K562 (cell line): ENCODE data around the gene FBXW8. TPM values are rescaled to one million over a fixed set of nuclear protein-coding genes. Genes with fewer than 3 reads are reported as not detected.

ENCODE experiments used
- ATAC-seq: fragments of 200-7000 bp; cut with Tn5 transposase; 3 replicates; pipeline ENCODE4 v1.9.1; 2020; ENCODE audit warnings: moderate library complexity
- BruUV-seq: library from RNA; stranded (reverse); fragments of 400-500 nt; replicated peaks from 2 replicates; lab custom pipeline; 2021; lab: Mats Ljungman, UMichigan
- CTCF ChIA-PET: fragments of 300-600 bp; formaldehyde crosslinking; extraction: SDS; loops from one replicate; lab custom pipeline; 2021; ENCODE audit warnings: low intra/inter-chr PET ratio; lab: Yijun Ruan, JAX
- POLR2A ChIA-PET: fragments of 300-600, 350-650 bp; sonication (Branson Sonifier 250); formaldehyde crosslinking; extraction: SDS; loops from one replicate; lab custom pipeline; 2021; ENCODE audit warnings: antibody characterized with exemption, inconsistent platforms; lab: Yijun Ruan, JAX
- DNase-seq, 4 experiments: peaks; one replicate each; pipeline versions ENCODE4 v3.0.0 to v3.0.0-alpha.2; 2011 to 2018; ENCODE audit warnings: low spot score in 3 of 4, mixed read lengths in 3 of 4; ENCODE audit errors: extremely low read depth in 1 of 4
- FAIRE-seq: peaks from 2 replicates; lab custom pipeline; 2011; peaks lifted over from hg19 to GRCh38; lab: Jason Lieb, UNC
- H2AFZ ChIP-seq: 2 replicates; pipeline ENCODE4 v1.6.0; 2011; ENCODE audit warnings: low read depth, low read length, control low read depth, inconsistent platforms
- H3K27ac ChIP-seq: fragments of 200-600 bp; 3 replicates; pipeline ENCODE4 v1.8.0; 2011; ENCODE audit warnings: low read depth, mild to moderate bottlenecking, control low read depth, inconsistent platforms, low read length, moderate library complexity, mixed read lengths; ENCODE audit errors: extremely low read depth
- H3K27me3 ChIP-seq, 2 experiments: fragments of 300-600 bp in 1 of 2; 2 replicates in 1 of 2; 3 replicates in 1 of 2; pipeline versions ENCODE4 v1.6.0 to v1.8.0; 2011; ENCODE audit warnings: inconsistent platforms in 2 of 2, low read length in 2 of 2, mild to moderate bottlenecking in 1 of 2, mixed read lengths in 1 of 2, moderate library complexity in 1 of 2; ENCODE audit not compliant: control insufficient read depth in 2 of 2, insufficient read depth in 2 of 2
- H3K36me3 ChIP-seq: fragments of 300-600 bp; 3 replicates; pipeline ENCODE4 v1.8.0; 2011; ENCODE audit warnings: mild to moderate bottlenecking, low read length, inconsistent platforms; ENCODE audit not compliant: control insufficient read depth, insufficient read depth
- H3K4me1 ChIP-seq, 2 experiments: fragments of 200-600 bp in 1 of 2; replicated peaks in 1 of 2; 2 replicates in 1 of 2; 3 replicates in 1 of 2; pipeline versions ENCODE4 v1.5.1 to v1.8.0; 2011; ENCODE audit warnings: inconsistent platforms in 2 of 2, low read length in 2 of 2, mild to moderate bottlenecking in 1 of 2, mixed read lengths in 1 of 2, moderate library complexity in 1 of 2; ENCODE audit not compliant: control insufficient read depth in 2 of 2, insufficient read depth in 2 of 2
- H3K4me2 ChIP-seq: 2 replicates; pipeline ENCODE4 v1.6.1; 2011; ENCODE audit warnings: low read length, control low read depth, inconsistent platforms, mixed read lengths; ENCODE audit not compliant: insufficient read depth
- H3K4me3 ChIP-seq: fragments of 200-600 bp; sonication (generic), shearing (Covaris generic); 2 replicates; pipeline ENCODE4 v1.5.1; 2016; ENCODE audit warnings: control low read depth, inconsistent platforms
- H3K79me2 ChIP-seq: fragments of 200-600 bp; 3 replicates; pipeline ENCODE4 v1.8.0; 2011; ENCODE audit warnings: low read length, inconsistent platforms; ENCODE audit not compliant: control insufficient read depth, insufficient read depth
- H3K9ac ChIP-seq, 2 experiments: 2 replicates each; pipeline versions ENCODE4 v1.6.0 to v1.6.1; 2011; ENCODE audit warnings: low read depth in 2 of 2, low read length in 2 of 2, control low read depth in 1 of 2, inconsistent platforms in 1 of 2, mild to moderate bottlenecking in 1 of 2, mixed read lengths in 1 of 2; ENCODE audit not compliant: insufficient read depth in 1 of 2
- H3K9me1 ChIP-seq: one replicate; pipeline ENCODE4 v1.6.0; 2011; ENCODE audit warnings: inconsistent platforms, mild to moderate bottlenecking, low read length, moderate library complexity; ENCODE audit not compliant: control insufficient read depth, insufficient read depth
- H3K9me3 ChIP-seq: replicated peaks from 2 replicates; pipeline ENCODE4 v1.5.1; 2011; ENCODE audit warnings: low read depth, low read length, inconsistent platforms; ENCODE audit not compliant: control insufficient read depth, insufficient read depth
- H4K20me1 ChIP-seq: replicated peaks from 2 replicates; pipeline ENCODE4 v1.6.1; 2011; ENCODE audit warnings: low read length, inconsistent platforms, mixed read lengths; ENCODE audit not compliant: control insufficient read depth, insufficient read depth
- ARID2 ChIP-seq: fragments of 450-650 bp; IDR thresholded peaks from 2 replicates; pipeline ENCODE4 v1.6.1; 2017; ENCODE audit warnings: antibody characterized with exemption, mild to moderate bottlenecking
- DACH1 ChIP-seq: fragments of 450-650 bp; IDR thresholded peaks from 2 replicates; pipeline ENCODE4 v1.6.1; 2018; ENCODE audit not compliant: partially characterized antibody
- E2F6 ChIP-seq, 2 experiments: IDR thresholded peaks; 2 replicates each; pipeline ENCODE4 v1.6.1; 2011; ENCODE audit warnings: borderline replicate concordance in 1 of 2, control low read depth in 1 of 2, low read depth in 1 of 2, low read length in 1 of 2, mild to moderate bottlenecking in 1 of 2, mixed read lengths in 1 of 2, moderate library complexity in 1 of 2; ENCODE audit not compliant: insufficient read depth in 1 of 2, insufficient read length in 1 of 2, poor library complexity in 1 of 2, severe bottlenecking in 1 of 2; ENCODE audit errors: extremely low read depth in 1 of 2
- ESRRA ChIP-seq: fragments of 450-650 bp; IDR thresholded peaks from 2 replicates; pipeline ENCODE4 v1.6.1; 2014; ENCODE audit warnings: low read depth, mild to moderate bottlenecking, moderate library complexity, borderline replicate concordance
- ETS2 ChIP-seq: IDR thresholded peaks from 2 replicates; pipeline ENCODE4 v1.6.1; 2016; ENCODE audit warnings: borderline replicate concordance, missing genetic modification characterization, mild to moderate bottlenecking, moderate library complexity, missing compliant biosample characterization; ENCODE audit not compliant: poor library complexity, severe bottlenecking
- MAZ ChIP-seq, 2 experiments: fragments of 450-650 bp in 1 of 2; sonication (generic) in 1 of 2; formaldehyde crosslinking; IDR thresholded peaks in 1 of 2; conservative IDR thresholded peaks in 1 of 2; 2 replicates each; pipeline versions ENCODE4 v1.4.0 to v1.5.0; 2020; ENCODE audit warnings: mild to moderate bottlenecking in 1 of 2, missing genetic modification reagents in 1 of 2
- MEIS2 ChIP-seq: fragments of 450-650 bp; IDR thresholded peaks from 2 replicates; pipeline ENCODE4 v1.6.1; 2014; ENCODE audit warnings: mild to moderate bottlenecking; ENCODE audit not compliant: partially characterized antibody
- NFE2L1 ChIP-seq: fragments of 450-650 bp; IDR thresholded peaks from 2 replicates; pipeline ENCODE4 v1.6.1; 2016; ENCODE audit warnings: missing genetic modification characterization, low read depth, mild to moderate bottlenecking, missing compliant biosample characterization, moderate library complexity, borderline replicate concordance
- TAF9B ChIP-seq: fragments of 450-650 bp; IDR thresholded peaks from 2 replicates; pipeline ENCODE4 v1.6.1; 2018; ENCODE audit warnings: mild to moderate bottlenecking; ENCODE audit not compliant: partially characterized antibody
- ZNF124 ChIP-seq: sonication (generic); formaldehyde crosslinking; IDR thresholded peaks from 2 replicates; pipeline ENCODE4 v1.8.1; 2022; ENCODE audit warnings: missing genetic modification reagents
- ZNF3 ChIP-seq: fragments of 250-450 bp; sonication (Bioruptor Pico); IDR thresholded peaks from 2 replicates; pipeline ENCODE4 v1.5.0; 2021; ENCODE audit warnings: mild to moderate bottlenecking, moderate library complexity
- ZNF699 ChIP-seq: fragments of 250-450 bp; sonication (Bioruptor Pico); IDR thresholded peaks from 2 replicates; pipeline ENCODE4 v1.8.0; 2021; ENCODE audit warnings: mild to moderate bottlenecking, moderate library complexity; ENCODE audit not compliant: insufficient replicate concordance
- ZNF707 ChIP-seq: fragments of 250-450 bp; sonication (Bioruptor Pico); conservative IDR thresholded peaks from 2 replicates; pipeline ENCODE4 v1.8.0; 2022; ENCODE audit warnings: inconsistent platforms, mild to moderate bottlenecking, moderate library complexity
- WGBS: fragments of 100-300 bp; shearing (Covaris generic); methylation state at CpG from one replicate; pipeline ENCODE4 v1.1.6; 2016; ENCODE audit warnings: low coverage, mixed read lengths; ENCODE audit not compliant: insufficient coverage; ENCODE audit errors: missing lambda C conversion rate; 5-methylcytosine and 5-hydroxymethylcytosine counted together
- in situ Hi-C: fragments of 300-500 bp; cut with MboI; formaldehyde crosslinking; loops from 4 replicates; pipeline ENCODE4 v1.15.0; 2018; ENCODE audit warnings: inconsistent platforms, mixed read lengths
- intact Hi-C: fragments of 100-400 bp; cut with micrococcal nuclease; formaldehyde crosslinking; loops from 2 replicates; pipeline ENCODE4 v1.14.2; 2022
- polyA plus RNA-seq, 8 experiments: library from polyadenylated mRNA; depleted of rRNA in 4 of 8; stranded (reverse) in 5 of 8; unstranded in 3 of 8; fragments of >200 nt; fragmentation: Nextera tagmentation in 2 of 8; fragmentation: Illumina TruSeq in 1 of 8; extraction: Ambion mirVana in 2 of 8; extraction: Trizol in 1 of 8; gene quantifications; 2 replicates each; pipeline versions ENCODE4 v1.2.1 to v1.2.3, GENCODE V29; 2011 to 2014; ENCODE audit warnings: inconsistent platforms in 1 of 8, missing spikeins in 1 of 8
- total RNA-seq, 7 experiments: library from RNA; depleted of rRNA in 6 of 7; stranded (reverse); fragments of >200 nt in 6 of 7; fragmentation: Illumina TruSeq in 2 of 7; extraction: Trizol in 2 of 7; gene quantifications; 2 replicates each; pipeline versions ENCODE4 v1.2.1 to v1.2.3, GENCODE V29; 2011 to 2021; ENCODE audit warnings: low replicate concordance in 1 of 7
- TF ChIP-seq, protein P1 (sequence below): fragments of 450-650 bp; IDR thresholded peaks from 2 replicates; pipeline ENCODE4 v1.6.1; 2018; ENCODE audit warnings: mild to moderate bottlenecking, low read depth; ENCODE audit not compliant: partially characterized antibody

Gene FBXW8
- total and polyA plus RNA-seq, 9 of the 15 experiments (the other 6 are each of a cell fraction or from before 2014, with no cell fraction given): 0.58 to 8.3 (median 4.4) TPM

GRCh38 chr12:117052386-117053049 is 141.8 kb downstream of the FBXW8 start (continued):
- no peak for TF ChIP-seq ZNF124
- TF ChIP-seq ARID2: no peak

DNA sequence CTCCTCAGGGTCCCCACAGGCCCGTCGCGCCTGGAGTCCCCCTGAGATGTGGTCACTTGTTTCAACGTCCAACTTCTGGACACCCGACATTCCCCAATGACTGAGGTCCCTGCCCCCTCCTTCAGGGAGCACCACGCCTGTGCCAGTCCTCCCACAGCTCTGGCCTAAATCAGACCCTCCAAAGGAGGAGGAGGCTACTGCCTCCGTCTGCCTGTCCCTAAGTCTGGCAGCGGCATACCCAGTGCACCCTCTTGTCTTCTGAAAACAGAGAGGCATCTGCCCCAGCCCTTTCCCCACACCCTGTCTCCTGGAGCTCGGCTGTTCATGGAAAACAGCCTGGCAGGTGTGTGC is 142.3 kb downstream of the FBXW8 start:
- Histone ChIP-seq H2AFZ (no peak overlapping the region), H3K4me1 (peaks cover 26 to 39% of the 10 kb centered on the region in 2 experiments; a peak in 4 of 5 replicates), H3K9me3 (no peaks in the 10 kb centered on the region), H3K4me2 (no peak overlapping the region), H3K9ac (peak overlapping the region in 1 of 2 experiments; percentile 78; a peak in 1 of 4 replicates), H3K36me3 (peaks cover 3% of the 10 kb centered on the region; the same call in 1 of the 3 replicates), H4K20me1 (no peaks in the 10 kb centered on the region), H3K27ac (no peak overlapping the region), H3K79me2 (no peaks in the 10 kb centered on the region), H3K4me3 (no peak overlapping the region), H3K27me3 (no peaks in the 10 kb centered on the region), H3K9me1 (no peaks in the 10 kb centered on the region)
- ChIA-PET CTCF (no interaction called here), POLR2A (interaction anchor here (0.7 to 3.1 kb wide), 2 partner anchors 11 to 13 kb away, joined by 3 to 14 read pairs; no protein-coding TSS in a partner anchor)
- in situ Hi-C loops (no loop called here), intact Hi-C loops (no loop called here)
- no peak for FAIRE-seq
- DNase-seq: no peak
- ATAC-seq: no peak
- 70% methylated on average over 6 of the region's 9 CpGs for WGBS
- BruUV-seq: no TSS peak
- TF ChIP-seq, protein P1, sequence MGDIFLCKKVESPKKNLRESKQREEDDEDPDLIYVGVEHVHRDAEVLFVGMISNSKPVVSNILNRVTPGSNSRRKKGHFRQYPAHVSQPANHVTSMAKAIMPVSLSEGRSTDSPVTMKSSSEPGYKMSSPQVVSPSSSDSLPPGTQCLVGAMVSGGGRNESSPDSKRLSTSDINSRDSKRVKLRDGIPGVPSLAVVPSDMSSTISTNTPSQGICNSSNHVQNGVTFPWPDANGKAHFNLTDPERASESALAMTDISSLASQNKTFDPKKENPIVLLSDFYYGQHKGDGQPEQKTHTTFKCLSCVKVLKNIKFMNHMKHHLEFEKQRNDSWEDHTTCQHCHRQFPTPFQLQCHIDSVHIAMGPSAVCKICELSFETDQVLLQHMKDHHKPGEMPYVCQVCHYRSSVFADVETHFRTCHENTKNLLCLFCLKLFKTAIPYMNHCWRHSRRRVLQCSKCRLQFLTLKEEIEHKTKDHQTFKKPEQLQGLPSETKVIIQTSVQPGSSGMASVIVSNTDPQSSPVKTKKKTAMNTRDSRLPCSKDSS: no peak
- TF ChIP-seq ESRRA: no peak
- no peak for TF ChIP-seq E2F6 (IDR thresholded peaks at IDR 0.05; ENCODE audit: borderline replicate concordance in 1 of 2, extremely low read depth in 1 of 2, insufficient read depth in 1 of 2, insufficient read length in 1 of 2, low read depth in 1 of 2, low read length in 1 of 2, poor library complexity in 1 of 2, severe bottlenecking in 1 of 2)
- no peak for TF ChIP-seq DACH1
- no peak for TF ChIP-seq MAZ (CRISPR knock-in tag; conservative IDR thresholded peaks at IDR 0.05 in 1 of 2, IDR thresholded peaks at IDR 0.05 in 1 of 2)
- no peak for TF ChIP-seq ETS2 (tag)
- TF ChIP-seq ZNF707: no peak
- no peak for TF ChIP-seq ZNF3
- TF ChIP-seq MEIS2: no peak
- TF ChIP-seq NFE2L1 (tag): no peak
- no peak for TF ChIP-seq TAF9B
- no peak for TF ChIP-seq ZNF699 (CRISPR knock-in tag)
